ENCODE results near the gene MARK4. TPM values are rescaled to one million over a fixed set of nuclear protein-coding genes. Genes with fewer than 3 reads are reported as not detected.

MARK4 gene
- total RNA-seq (9.5 and 23.0 TPM in 2 replicates), polyA plus RNA-seq (13.5 and 14.8 TPM in 2 replicates)

DNA sequence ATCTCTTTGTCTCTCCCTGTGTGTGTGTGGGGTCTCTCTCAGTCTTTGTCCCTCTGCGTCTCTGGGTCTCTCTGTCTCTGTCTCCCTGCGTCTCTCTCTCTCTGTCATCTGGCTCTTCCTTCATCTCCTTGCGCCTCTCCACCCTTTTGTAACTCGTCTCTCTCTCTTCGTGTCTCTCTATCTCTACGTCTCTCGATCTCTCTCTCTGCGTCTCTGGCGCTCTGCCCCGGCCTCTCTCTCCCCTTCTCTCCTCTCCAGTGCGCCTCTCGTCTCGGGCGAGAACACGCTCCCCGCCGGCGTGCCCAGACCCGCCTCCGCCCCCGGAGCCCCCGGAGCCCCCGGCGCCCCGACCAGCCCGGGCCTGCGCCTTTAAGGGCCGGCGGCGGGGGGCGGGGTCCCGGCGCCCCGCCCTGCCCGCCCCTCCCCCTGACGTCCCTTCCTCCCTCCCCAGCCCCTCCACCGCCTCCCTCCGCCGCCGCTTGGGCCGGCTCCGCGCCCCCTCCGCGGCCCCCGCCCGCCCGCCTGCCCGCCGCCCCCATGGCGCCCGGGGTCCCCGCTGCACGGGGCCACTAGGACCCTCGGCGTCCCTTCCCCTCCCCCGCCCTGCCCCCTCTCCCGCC lies at the start of gene MARK4:
Gene MARK4, plus strand, starts transcription at position 440 of the 620 bp plus-strand sequence. CDS start 318 bp downstream, outside the sequence.
- TF ChIP-seq, protein P1, sequence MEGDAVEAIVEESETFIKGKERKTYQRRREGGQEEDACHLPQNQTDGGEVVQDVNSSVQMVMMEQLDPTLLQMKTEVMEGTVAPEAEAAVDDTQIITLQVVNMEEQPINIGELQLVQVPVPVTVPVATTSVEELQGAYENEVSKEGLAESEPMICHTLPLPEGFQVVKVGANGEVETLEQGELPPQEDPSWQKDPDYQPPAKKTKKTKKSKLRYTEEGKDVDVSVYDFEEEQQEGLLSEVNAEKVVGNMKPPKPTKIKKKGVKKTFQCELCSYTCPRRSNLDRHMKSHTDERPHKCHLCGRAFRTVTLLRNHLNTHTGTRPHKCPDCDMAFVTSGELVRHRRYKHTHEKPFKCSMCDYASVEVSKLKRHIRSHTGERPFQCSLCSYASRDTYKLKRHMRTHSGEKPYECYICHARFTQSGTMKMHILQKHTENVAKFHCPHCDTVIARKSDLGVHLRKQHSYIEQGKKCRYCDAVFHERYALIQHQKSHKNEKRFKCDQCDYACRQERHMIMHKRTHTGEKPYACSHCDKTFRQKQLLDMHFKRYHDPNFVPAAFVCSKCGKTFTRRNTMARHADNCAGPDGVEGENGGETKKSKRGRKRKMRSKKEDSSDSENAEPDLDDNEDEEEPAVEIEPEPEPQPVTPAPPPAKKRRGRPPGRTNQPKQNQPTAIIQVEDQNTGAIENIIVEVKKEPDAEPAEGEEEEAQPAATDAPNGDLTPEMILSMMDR (IDR thresholded peaks at IDR 0.05; ENCODE audit: poor library complexity) = no peak
- TF ChIP-seq EZH2 (IDR thresholded peaks at IDR 0.05; ENCODE audit: borderline replicate concordance) (no peak), EZH2phosphoT487 (IDR thresholded peaks at IDR 0.05; ENCODE audit: low read depth, severe bottlenecking, unreplicated experiment) (no peak)
- H3K4me2 ChIP-seq = peak within 1 kb of the TSS; percentile 100
- H3K27ac ChIP-seq = peak within 1 kb of the TSS; percentile 78
- no peaks in the 10 kb centered on the region for H3K9me2 ChIP-seq (replicated peaks; ENCODE audit: insufficient read depth)
- no peaks in the 10 kb centered on the region for H3K9me3 ChIP-seq (ENCODE audit: low read depth)
- peaks cover 25% of the 10 kb centered on the region for H4K20me1 ChIP-seq (ENCODE audit: insufficient read depth, poor library complexity, severe bottlenecking)
- peak within 1 kb of the TSS; percentile 99 for H2AFZ ChIP-seq
- H3K4me1 ChIP-seq (ENCODE audit: insufficient read depth) = peaks cover 8% of the 10 kb centered on the region
- H3K4me3 ChIP-seq = peak within 1 kb of the TSS; percentile 96
- H3K27me3 ChIP-seq = no peaks in the 10 kb centered on the region
- under 1% methylated on average over 20 of the region's 58 CpGs for WGBS (ENCODE audit: low lambda C conversion rate, missing lambda C conversion rate)
- H3K79me2 ChIP-seq = peaks cover 49% of the 10 kb centered on the region
- DNase-seq (ENCODE audit: low spot score) = peak; percentile 84
- no peaks in the 10 kb centered on the region for H3K36me3 ChIP-seq (replicated peaks; ENCODE audit: insufficient read depth, low read depth)

DNA sequence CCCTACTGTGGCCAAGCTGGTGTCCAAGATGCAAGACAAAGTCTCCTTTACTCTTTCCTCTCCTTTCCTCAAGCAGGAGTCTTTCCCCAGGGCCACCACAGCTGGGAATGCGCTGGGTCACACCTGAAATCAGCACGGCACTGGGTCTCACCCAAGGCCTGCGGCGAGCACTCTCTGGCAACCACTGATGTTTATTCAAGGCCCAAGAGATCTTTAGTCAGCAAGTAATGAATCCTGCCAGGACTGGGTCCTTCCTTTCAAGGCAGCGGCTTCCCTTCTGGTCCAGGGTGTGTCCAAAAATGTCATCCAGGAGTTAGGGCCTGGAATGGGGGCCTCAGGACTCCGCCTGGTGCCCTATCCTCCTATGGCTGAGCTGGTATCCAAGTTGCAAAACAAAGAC lies 48.4 kb upstream of the MARK4 start:
- Histone ChIP-seq H3K36me3 (replicated peaks; ENCODE audit: insufficient read depth, low read depth) (no peaks in the 10 kb centered on the region), H3K27ac (no peak overlapping the region), H3K9me2 (replicated peaks; ENCODE audit: insufficient read depth) (no peaks in the 10 kb centered on the region), H3K4me1 (ENCODE audit: insufficient read depth) (no peaks in the 10 kb centered on the region), H3K4me3 (no peak overlapping the region), H3K9me3 (ENCODE audit: low read depth) (no peaks in the 10 kb centered on the region), H4K20me1 (ENCODE audit: insufficient read depth, poor library complexity, severe bottlenecking) (no peaks in the 10 kb centered on the region), H3K27me3 (no peaks in the 10 kb centered on the region), H2AFZ (no peak overlapping the region), H3K4me2 (no peak overlapping the region), H3K79me2 (no peaks in the 10 kb centered on the region)
- no peak for DNase-seq (ENCODE audit: low spot score)
- 93% methylated on average over 6 of the region's 6 CpGs for WGBS (ENCODE audit: low lambda C conversion rate, missing lambda C conversion rate)
- no peak for TF ChIP-seq EZH2phosphoT487 (IDR thresholded peaks at IDR 0.05; ENCODE audit: low read depth, severe bottlenecking, unreplicated experiment)
- TF ChIP-seq, protein P1 (IDR thresholded peaks at IDR 0.05; ENCODE audit: poor library complexity) = no peak
- no peak for TF ChIP-seq EZH2 (IDR thresholded peaks at IDR 0.05; ENCODE audit: borderline replicate concordance)

DNA sequence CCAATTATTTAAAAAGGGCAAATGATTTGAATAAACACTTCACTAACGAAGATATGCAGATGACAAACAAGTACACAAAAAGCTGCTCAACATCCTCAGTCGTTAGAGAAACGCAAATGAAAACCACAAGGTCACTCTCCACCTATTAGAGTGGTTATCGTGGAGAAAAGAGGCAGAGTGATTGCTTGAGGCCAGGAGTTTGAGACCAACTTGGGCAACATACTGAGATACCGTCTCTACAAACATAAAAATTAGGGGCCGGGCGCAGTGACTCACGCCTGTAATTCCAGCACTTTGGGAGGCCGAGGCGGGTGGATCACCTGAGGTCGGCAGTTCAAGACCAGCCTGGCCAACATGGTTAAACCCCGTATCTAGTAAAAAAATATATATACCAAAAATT lies 45.3 kb upstream of the MARK4 start:
- no peaks in the 10 kb centered on the region for H4K20me1 ChIP-seq (ENCODE audit: insufficient read depth, poor library complexity, severe bottlenecking)
- TF ChIP-seq, protein P1 (IDR thresholded peaks at IDR 0.05; ENCODE audit: poor library complexity) = no peak
- TF ChIP-seq EZH2phosphoT487 (IDR thresholded peaks at IDR 0.05; ENCODE audit: low read depth, severe bottlenecking, unreplicated experiment) (no peak), EZH2 (IDR thresholded peaks at IDR 0.05; ENCODE audit: borderline replicate concordance) (no peak)
- no peaks in the 10 kb centered on the region for H3K9me2 ChIP-seq (replicated peaks; ENCODE audit: insufficient read depth)
- no peaks in the 10 kb centered on the region for H3K27me3 ChIP-seq
- no peak overlapping the region for H3K27ac ChIP-seq
- no peaks in the 10 kb centered on the region for H3K4me1 ChIP-seq (ENCODE audit: insufficient read depth)
- H2AFZ ChIP-seq = no peak overlapping the region
- H3K4me3 ChIP-seq = no peak overlapping the region
- H3K36me3 ChIP-seq (replicated peaks; ENCODE audit: insufficient read depth, low read depth) = no peaks in the 10 kb centered on the region
- H3K79me2 ChIP-seq = no peaks in the 10 kb centered on the region
- WGBS (ENCODE audit: low lambda C conversion rate, missing lambda C conversion rate) = 77% methylated on average over 12 of the region's 12 CpGs
- no peaks in the 10 kb centered on the region for H3K9me3 ChIP-seq (ENCODE audit: low read depth)
- no peak for DNase-seq (ENCODE audit: low spot score)
- H3K4me2 ChIP-seq = no peak overlapping the region

Data from hepatocyte (in vitro differentiated cells).